Astrocyte of the cerebellum (primary cell): Measurements from ENCODE around the gene ZBTB1.

Experiments used
- DNase-seq: peaks from one replicate; pipeline ENCODE4 v3.0.0-alpha.2; 2011; ENCODE audit warnings: low read depth
- H3K4me3 ChIP-seq: 2 replicates; pipeline ENCODE4 v1.5.1; 2011; ENCODE audit warnings: mild to moderate bottlenecking, low read depth, low read length, moderate library complexity
- CTCF ChIP-seq: IDR thresholded peaks from 2 replicates; pipeline ENCODE4 v1.5.1; 2012; ENCODE audit warnings: low read length, low read depth, moderate library complexity, mild to moderate bottlenecking; ENCODE audit errors: missing control alignments
- in situ Hi-C: cut with HindIII; loops from 2 replicates; pipeline ENCODE4 v1.10.0; 2017; ENCODE audit warnings: low sequenced_read_pairs

The ZBTB1 gene

GRCh38 chr14:64502887-64503433, 1.6 kb upstream of the ZBTB1 start:
- DNase-seq = no peak
- in situ Hi-C loops = no loop called here
- H3K4me3 ChIP-seq = peak overlapping the region; percentile 52
- no peak for TF ChIP-seq CTCF

- peak within 1 kb of the TSS; percentile 52 for H3K4me3 ChIP-seq
- no peak for TF ChIP-seq CTCF
- DNase-seq = peak; percentile 77
- in situ Hi-C loops = no loop called here
Observed at GRCh38 chr14:64503434-64504309, 898 bp upstream of the ZBTB1 start, which contains the start of gene ZBTB25. Gene ZBTB25 (minus strand): TSS chr14:64503838. CDS start chr14:64490533, 13,305 bp downstream.

- in situ Hi-C loops = no loop called here
- peak; percentile 45 for DNase-seq
- no peak for TF ChIP-seq CTCF
Observed at GRCh38 chr14:64504897-64505794, 576 bp downstream of the ZBTB1 start.

GRCh38 chr14:64506721-64507120, 2.2 kb downstream of the ZBTB1 start:
- H3K4me3 ChIP-seq = peak overlapping the region; percentile 22
- no peak for TF ChIP-seq CTCF
- no peak for DNase-seq
- in situ Hi-C loops = no loop called here

More at GRCh38 chr14:64504897-64505794, 576 bp downstream of the ZBTB1 start:
- H3K4me3 ChIP-seq = peak overlapping the region; percentile 52

GRCh38 chr14:64507376-64508156, 3.0 kb downstream of the ZBTB1 start:
- no peak for TF ChIP-seq CTCF
- in situ Hi-C loops = no loop called here
- no peak for DNase-seq
- H3K4me3 ChIP-seq = no peak overlapping the region

- in situ Hi-C loops = no loop called here
- TF ChIP-seq CTCF = no peak
Observed at GRCh38 chr14:64508215-64508776, 3.7 kb downstream of the ZBTB1 start.

More at GRCh38 chr14:64508215-64508776, 3.7 kb downstream of the ZBTB1 start:
- no peak for DNase-seq
- no peak overlapping the region for H3K4me3 ChIP-seq
